AML-193 (cell line): ENCODE data around the gene MAP2K5.

Source experiments
- DNase-seq, 2 experiments: peaks; one replicate each; lab custom pipeline; 2025; lab: John Stamatoyannopoulos, UW

Gene MAP2K5

GRCh38 chr15:67784090-67784781, 241.7 kb downstream of the MAP2K5 start:
- peak; percentile 55 to 60 for DNase-seq

GRCh38 chr15:67784856-67785430, 242.4 kb downstream of the MAP2K5 start:
- no peak for DNase-seq

GRCh38 chr15:67785431-67785830, 242.9 kb downstream of the MAP2K5 start:
- DNase-seq, result no peak

- DNase-seq, result no peak
Measured at GRCh38 chr15:67786646-67787045, 244.1 kb downstream of the MAP2K5 start.

- DNase-seq, result no peak
Measured at GRCh38 chr15:67788986-67789385, 246.5 kb downstream of the MAP2K5 start.

- DNase-seq, result no peak
Measured at GRCh38 chr15:67790610-67791319, 248.3 kb downstream of the MAP2K5 start.

- no peak for DNase-seq
Measured at GRCh38 chr15:67792250-67792942, 249.9 kb downstream of the MAP2K5 start.

GRCh38 chr15:67794832-67795574, 252.5 kb downstream of the MAP2K5 start:
- DNase-seq, result no peak

- DNase-seq, result no peak
Measured at GRCh38 chr15:67796196-67797127, 254.0 kb downstream of the MAP2K5 start.

- no peak for DNase-seq
Measured at GRCh38 chr15:67799801-67800205, 257.3 kb downstream of the MAP2K5 start.

- DNase-seq, result no peak
Measured at GRCh38 chr15:67801142-67801541, 258.6 kb downstream of the MAP2K5 start.

- no peak for DNase-seq
Measured at GRCh38 chr15:67801926-67802914, 259.7 kb downstream of the MAP2K5 start.

- no peak for DNase-seq
Measured at GRCh38 chr15:67803299-67803698, 260.8 kb downstream of the MAP2K5 start.

- DNase-seq, result no peak
Measured at GRCh38 chr15:67803996-67804843, 261.7 kb downstream of the MAP2K5 start.

- no peak for DNase-seq
Measured at GRCh38 chr15:67805008-67805665, 262.6 kb downstream of the MAP2K5 start.

GRCh38 chr15:67805666-67806516, 263.4 kb downstream of the MAP2K5 start:
- no peak for DNase-seq

- no peak for DNase-seq
Measured at GRCh38 chr15:67806536-67806935, 264.0 kb downstream of the MAP2K5 start.
